COR-L47 (cell line): ENCODE data around the gene PYM1.
"Not testable (repeated sequence)": the region's sequence is repeated elsewhere in the genome, so short reads cannot be mapped to it uniquely, and the experiment has no call there.

ENCODE experiments used
- DNase-seq: peaks from one replicate; lab custom pipeline; 2025; lab: John Stamatoyannopoulos, UW

Gene PYM1

GRCh38 chr12:55938826-55939501 is 11.3 kb upstream of the PYM1 start:
- no peak for DNase-seq

DNA sequence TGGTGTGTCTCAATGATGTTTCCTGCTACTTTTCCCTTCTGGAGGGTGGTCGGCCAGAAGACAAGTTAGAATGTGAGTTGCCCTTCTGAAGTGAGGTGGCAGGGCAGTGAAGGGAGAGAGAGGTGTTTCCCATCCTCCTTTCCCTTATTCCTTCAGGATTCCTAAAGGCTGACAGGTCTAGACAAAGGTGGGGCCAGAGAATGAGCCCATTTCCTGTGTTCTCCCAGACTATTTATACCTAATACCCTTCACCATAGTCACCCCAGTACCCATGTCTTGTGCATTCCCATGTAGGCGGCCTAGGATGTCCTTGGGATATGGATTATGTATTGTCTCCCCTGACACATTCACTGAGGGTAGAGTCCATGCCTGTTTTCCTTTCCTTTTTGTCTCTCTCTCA is 10.3 kb upstream of the PYM1 start:
- DNase-seq, result no peak

DNA sequence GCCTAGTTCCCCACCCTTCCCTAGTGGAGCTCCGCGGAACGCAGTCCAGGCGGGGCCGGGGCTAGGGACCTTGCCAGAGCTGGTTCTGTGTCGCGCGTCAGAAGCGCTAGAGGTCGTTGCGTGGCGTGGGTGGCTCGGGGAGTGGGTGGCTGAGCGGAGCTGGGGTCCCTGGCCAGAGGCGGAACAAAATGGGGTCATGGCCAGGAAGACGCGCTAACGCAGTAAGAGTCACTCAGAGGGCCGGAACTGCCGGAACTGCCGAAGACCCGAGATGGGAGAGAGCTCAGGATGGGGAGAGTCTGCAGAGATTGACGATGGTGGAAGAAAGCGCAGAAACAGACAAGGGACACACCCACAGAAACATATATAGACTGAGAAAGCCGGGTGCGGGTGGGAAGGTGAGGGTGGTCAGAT is 8.1 kb upstream of the PYM1 start:
- no peak for DNase-seq

GRCh38 chr12:55934773-55935172 is 7.1 kb upstream of the PYM1 start:
- no peak for DNase-seq

DNA sequence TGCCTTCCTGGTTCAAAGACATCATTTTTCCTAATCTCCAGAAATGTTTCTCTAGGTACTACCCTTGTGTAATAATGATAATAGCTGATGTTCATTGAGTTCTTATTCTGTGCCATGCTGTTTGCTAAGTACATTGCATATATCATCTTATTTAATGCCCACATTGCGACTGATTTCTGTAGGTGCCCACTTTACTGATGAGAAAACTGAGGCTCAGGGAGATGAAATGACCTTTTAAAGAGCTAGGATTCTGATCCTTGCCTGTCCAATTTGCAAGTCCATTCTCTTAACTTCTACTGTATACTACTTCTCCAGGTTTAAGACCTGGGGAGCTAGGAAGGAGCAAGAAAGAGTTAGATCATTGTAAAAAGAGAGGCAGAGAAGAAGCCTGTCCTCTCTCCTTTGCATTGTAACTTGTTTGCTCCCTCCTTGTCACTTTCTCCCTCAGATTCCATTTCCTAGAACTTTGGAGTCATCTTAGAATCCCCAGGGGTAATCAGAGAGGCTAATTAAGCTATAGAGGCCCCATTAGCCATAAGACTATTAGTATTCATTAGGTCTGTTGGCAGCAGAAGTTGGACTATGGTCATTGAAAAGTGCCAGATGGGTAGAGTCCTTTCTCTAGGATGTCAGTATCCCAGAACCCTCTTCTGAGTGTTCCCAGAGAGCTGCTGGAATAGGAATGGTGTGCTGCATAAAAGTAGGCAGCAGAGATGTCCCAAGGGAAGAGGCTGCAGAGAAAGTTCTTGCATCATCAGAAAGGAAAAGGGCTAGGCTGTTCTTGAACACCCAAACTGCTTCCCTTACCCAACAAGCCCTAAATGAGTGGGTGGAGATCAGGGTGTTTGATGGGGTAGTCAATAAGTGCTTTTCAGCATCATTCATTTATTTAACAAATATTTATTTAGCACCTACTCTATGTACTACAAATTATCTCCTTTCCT is 6.4 kb upstream of the PYM1 start:
- no peak for DNase-seq

GRCh38 chr12:55933169-55933798 is 5.6 kb upstream of the PYM1 start:
- no peak for DNase-seq

- no peak for DNase-seq
Observed at GRCh38 chr12:55932551-55932910, 4.8 kb upstream of the PYM1 start.

DNA sequence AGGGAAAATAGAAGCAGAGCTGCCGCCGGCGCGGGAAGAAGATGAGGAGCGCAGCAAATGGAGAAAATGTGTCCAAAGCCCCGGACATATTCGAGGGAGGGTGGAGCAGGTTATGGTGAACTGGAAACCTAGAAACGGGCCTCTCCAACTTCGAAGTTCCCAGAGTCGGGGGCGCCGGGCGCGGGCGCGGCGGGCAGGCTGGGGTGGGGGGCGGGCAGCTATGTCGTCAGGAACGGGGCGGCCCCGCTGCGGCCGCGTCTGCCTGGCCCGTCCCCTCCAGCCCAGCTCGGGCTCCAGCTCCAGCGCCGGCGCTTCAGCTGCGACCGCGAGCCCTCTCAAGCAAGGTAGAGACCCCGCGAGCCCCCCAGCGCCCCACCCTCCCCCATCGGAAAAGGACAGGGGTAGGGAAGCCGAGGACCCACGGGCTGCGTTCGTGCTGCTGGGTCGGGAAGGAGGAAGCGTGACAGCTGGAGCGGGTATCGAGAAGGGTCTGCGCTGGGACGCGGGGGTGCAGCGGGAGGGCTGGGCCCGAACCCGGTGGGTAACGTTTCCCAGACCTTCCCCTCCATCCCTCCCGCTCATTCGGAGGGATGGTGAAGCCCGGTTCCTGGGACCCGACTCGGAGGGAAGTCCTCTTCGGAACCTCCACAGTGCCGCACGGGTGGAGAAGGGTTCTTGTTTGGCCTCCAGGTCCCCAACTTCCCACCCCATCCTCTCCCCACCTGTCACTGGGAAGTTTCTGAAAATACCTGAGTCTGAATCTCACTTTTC is 4.3 kb upstream of the PYM1 start:
- DNase-seq, result no peak

DNA sequence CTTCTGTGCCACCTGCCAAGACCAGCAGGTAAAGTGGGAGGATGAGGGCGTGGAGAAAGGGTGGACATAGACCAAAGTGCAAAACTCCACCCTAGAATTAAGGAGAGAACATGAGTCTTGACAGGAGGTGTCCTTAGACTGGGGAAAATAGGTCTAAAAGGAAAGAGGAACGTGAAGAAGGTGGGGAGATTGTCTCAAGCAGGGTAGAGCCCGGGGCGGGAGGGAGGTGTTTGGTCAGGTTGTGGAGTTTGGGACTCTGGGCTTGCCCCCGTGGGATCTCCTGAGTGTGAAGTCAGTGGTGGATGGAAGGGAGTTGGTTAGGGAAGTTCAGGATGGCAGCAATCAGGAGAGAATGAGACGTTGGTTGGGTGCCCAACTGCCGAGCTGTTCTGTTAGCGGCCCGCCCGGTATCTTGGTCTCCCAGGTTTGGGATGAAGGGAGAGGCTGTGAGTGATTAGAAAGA is 3.7 kb upstream of the PYM1 start:
- no peak for DNase-seq

DNA sequence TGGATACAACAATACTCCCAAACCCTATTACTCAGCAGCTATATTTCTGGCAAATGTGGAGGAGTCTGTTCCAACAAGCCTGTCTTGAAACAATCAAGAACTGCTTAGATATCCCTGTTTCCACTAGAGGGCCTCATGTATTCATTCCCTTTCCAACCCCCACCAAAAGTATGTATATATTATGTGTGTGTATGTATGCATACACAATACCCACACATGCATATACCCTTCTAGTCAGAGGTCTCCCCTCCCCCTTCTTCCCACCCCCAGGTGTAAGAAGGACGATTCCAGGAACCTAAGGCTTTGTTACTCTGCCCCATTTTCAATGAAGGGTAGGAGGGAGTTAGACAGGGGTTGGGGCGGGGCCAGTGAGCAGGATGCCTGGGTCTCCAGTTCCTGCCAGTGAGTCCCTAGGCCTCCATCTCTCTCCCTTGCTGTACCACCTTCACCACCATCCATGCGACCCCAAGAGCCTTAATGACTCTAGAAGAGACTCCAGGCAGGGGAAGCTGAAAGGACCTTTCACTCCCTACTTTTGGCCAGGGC is 3.1 kb upstream of the PYM1 start, which contains the start of gene DGKA:
DGKA (plus strand) TSS at position 392 of the 546 bp plus-strand sequence. CDS start 5,342 bp downstream, outside the sequence.
- DNase-seq, result peak; percentile 43

DNA sequence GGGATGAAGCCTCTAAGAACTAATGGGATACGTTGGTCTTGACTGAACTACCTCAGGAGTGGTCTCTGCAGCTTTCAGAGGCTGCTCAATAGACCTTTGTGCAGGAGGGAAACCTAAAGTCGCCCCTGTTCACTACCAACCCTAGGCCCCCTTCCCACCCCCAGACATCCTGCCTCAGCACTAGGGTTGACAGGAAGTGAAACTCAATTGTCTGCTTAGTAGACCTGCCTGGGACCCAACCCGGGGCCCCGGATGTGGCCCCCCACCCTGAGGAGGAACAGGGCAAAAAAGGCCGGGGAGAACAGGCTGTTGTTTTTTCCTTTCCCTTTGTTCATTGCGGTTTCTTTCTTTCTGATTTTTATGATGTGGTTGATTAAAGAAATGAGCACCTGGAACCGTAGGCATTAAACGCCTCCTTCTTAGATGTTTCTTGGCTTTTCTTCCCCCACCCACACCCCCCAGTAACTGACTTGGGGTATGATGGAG is 1.7 kb upstream of the PYM1 start:
- no peak for DNase-seq

- DNase-seq, result peak; percentile 83
Observed at GRCh38 chr12:55926738-55927587, 731 bp downstream of the PYM1 start.

- no peak for DNase-seq
Observed at GRCh38 chr12:55925870-55926737, 1.6 kb downstream of the PYM1 start.

DNA sequence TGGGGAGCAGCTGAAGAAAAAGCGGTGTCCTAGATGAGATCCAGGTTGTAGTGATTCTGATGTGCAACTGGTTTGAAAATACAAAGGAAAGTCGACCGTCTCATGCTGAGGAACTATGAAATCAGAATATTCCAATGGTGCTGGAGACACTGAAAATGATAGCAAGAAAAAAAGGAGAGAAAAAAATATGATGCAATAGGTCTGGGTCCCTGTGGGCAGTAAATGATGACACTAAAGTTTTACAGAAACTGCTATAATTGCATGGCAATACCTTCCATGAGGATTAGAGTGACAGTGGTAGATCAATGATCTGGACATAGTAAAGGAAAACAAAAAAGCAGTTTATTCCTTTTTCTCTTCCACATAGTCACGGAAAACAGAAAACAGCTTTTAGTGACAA is 2.3 kb downstream of the PYM1 start:
- DNase-seq, result no peak

DNA sequence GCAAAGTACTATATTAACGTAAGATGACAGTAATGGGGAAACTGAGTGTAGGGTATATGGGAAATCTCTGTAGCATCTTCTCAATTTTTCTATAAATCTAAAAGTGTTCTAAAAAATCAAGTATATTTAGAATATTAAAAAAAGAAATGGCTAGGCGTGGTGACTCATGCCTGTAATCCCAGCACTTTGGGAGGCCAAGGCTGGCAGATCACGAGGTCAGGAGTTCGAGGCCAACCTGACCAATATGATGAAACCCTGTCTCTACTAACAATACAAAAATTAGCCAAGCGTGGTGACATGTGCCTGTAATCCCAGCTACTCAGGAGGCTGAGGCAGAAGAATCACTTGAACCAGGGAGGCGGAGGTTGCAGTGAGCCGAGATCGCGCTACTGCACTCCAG is 4.0 kb downstream of the PYM1 start:
- not testable (repeated sequence) for DNase-seq

DNA sequence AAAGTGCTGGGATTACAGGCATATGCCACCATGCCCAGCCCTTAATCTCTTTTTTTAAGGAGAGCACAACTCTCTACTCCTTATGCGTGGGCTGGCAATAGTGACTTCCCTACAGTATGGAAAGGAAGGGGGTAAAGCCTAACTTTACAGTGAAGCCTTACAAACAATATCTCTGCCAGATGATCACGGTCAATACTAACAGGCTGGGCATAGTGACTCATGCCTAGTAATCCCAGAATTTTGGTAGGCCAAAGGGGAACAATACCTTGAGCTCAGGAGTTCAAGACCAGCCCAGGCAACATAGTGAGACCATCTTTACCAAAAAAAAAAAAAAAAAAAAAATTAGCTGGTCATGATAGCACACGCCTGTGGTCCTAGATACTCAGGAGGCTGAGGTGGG is 5.6 kb downstream of the PYM1 start:
- DNase-seq, result no peak

- DNase-seq, result not testable (repeated sequence)
Observed at GRCh38 chr12:55919032-55919431, 8.7 kb downstream of the PYM1 start.

- no peak for DNase-seq
Observed at GRCh38 chr12:55915482-55915859, 12.2 kb downstream of the PYM1 start.

DNA sequence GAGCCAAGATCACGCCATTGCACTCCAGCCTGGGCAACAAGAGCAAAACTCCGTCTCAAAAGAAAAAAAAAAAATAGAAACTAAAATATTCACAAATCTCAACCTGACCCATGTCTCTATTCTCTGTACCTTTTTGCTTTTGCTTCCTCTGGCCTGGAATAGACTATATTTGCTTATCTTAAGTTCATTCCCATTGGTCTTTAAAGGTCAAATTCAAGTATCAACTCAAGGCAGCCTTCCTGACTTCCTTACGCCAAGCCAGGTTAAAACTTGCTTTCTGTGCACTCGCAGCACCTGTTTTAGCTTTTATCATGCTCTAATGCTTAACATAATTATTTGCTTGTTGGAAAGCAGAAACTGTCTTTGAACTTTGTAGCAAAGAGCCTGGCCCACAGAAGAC is 14.8 kb downstream of the PYM1 start:
- DNase-seq, result no peak

DNA sequence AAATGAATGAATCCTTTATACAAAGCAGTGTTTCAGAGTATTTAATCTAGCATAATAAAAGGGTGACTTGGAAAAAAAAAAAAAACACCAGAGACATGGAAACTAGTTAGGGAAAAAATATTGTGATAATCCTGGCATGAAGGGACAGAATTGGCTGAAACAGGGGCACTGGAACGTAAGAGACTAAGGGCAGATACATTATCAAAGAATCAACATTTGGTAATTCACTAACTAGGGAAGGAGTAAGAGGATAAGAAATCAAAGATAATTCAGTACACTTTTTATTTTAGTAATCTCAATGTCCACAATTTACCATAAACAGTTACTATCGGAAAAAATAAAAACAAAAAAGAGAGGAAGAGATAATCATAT is 18.2 kb downstream of the PYM1 start:
- no peak for DNase-seq
